DND-41 (cell line): Measurements from ENCODE around the gene SYNE4.

Source experiments
- ATAC-seq: fragments of 200-7000 bp; cut with Tn5 transposase; 3 replicates; pipeline ENCODE4 v1.9.1; 2021; ENCODE audit warnings: low read depth; ENCODE audit not compliant: insufficient read depth
- DNase-seq: peaks from one replicate; pipeline ENCODE4 v3.0.0-alpha.2; 2020
- H2AFZ ChIP-seq: 2 replicates; pipeline ENCODE4 v1.6.0; 2012; ENCODE audit warnings: low read depth, low read length
- H3K27ac ChIP-seq: 2 replicates; pipeline ENCODE4 v1.5.1; 2012; ENCODE audit warnings: low read length, inconsistent platforms
- H3K27me3 ChIP-seq: fragments of 200-600 bp; sonication (generic); 2 replicates; pipeline ENCODE4 v1.6.0; 2012; ENCODE audit warnings: low read length, mild to moderate bottlenecking, inconsistent platforms; ENCODE audit not compliant: insufficient read depth, poor library complexity
- H3K36me3 ChIP-seq: 2 replicates; pipeline ENCODE4 v1.5.1; 2012; ENCODE audit warnings: low read length, inconsistent platforms; ENCODE audit not compliant: insufficient read depth
- H3K4me1 ChIP-seq: 2 replicates; pipeline ENCODE4 v1.5.1; 2012; ENCODE audit warnings: mild to moderate bottlenecking, low read length; ENCODE audit not compliant: insufficient read depth
- H3K4me2 ChIP-seq: 2 replicates; pipeline ENCODE4 v1.6.0; 2012; ENCODE audit warnings: mild to moderate bottlenecking, moderate library complexity, low read length, inconsistent platforms; ENCODE audit not compliant: insufficient read depth
- H3K4me3 ChIP-seq, 2 experiments: fragments of 200-600 bp in 1 of 2; shearing (Covaris generic) in 1 of 2; 2 replicates each; pipeline ENCODE4 v1.5.1; 2012 to 2016; ENCODE audit warnings: inconsistent platforms in 2 of 2, low read length in 2 of 2, mild to moderate bottlenecking in 2 of 2, low read depth in 1 of 2, moderate library complexity in 1 of 2
- H3K79me2 ChIP-seq: 2 replicates; pipeline ENCODE4 v1.6.0; 2012; ENCODE audit warnings: low read length, inconsistent platforms; ENCODE audit not compliant: insufficient read depth
- H3K9ac ChIP-seq: 2 replicates; pipeline ENCODE4 v1.6.0; 2012; ENCODE audit warnings: low read depth, mild to moderate bottlenecking, inconsistent platforms, low read length, moderate library complexity
- H3K9me3 ChIP-seq: 2 replicates; pipeline ENCODE4 v1.5.1; 2012; ENCODE audit warnings: low read length, moderate library complexity, mild to moderate bottlenecking, inconsistent platforms; ENCODE audit not compliant: insufficient read depth, severe bottlenecking
- H4K20me1 ChIP-seq: 2 replicates; pipeline ENCODE4 v1.6.0; 2012; ENCODE audit warnings: low read length; ENCODE audit not compliant: insufficient read depth
- CTCF ChIP-seq: IDR thresholded peaks from 2 replicates; pipeline ENCODE4 v1.5.1; 2012; ENCODE audit warnings: borderline replicate concordance, low read length, moderate library complexity, mild to moderate bottlenecking; ENCODE audit not compliant: poor library complexity, severe bottlenecking; ENCODE audit errors: extremely low read depth
- EZH2 ChIP-seq: IDR thresholded peaks from 3 replicates; pipeline ENCODE4 v1.6.1; 2012; ENCODE audit warnings: borderline replicate concordance, low read depth, mild to moderate bottlenecking, moderate library complexity, low read length, inconsistent platforms; ENCODE audit not compliant: severe bottlenecking

The SYNE4 gene

GRCh38 chr19:36006955-36007354 is 1.7 kb downstream of the SYNE4 start:
- no peak overlapping the region for H3K27ac ChIP-seq
- H3K36me3 ChIP-seq, result no peaks in the 10 kb centered on the region
- TF ChIP-seq CTCF (no peak), EZH2 (no peak)
- H3K27me3 ChIP-seq, result no peaks in the 10 kb centered on the region
- ATAC-seq, result no peak
- H3K9ac ChIP-seq, result no peak overlapping the region
- DNase-seq, result no peak
- peaks cover 3% of the 10 kb centered on the region; the same call in 1 of the 2 replicates for H4K20me1 ChIP-seq
- H3K4me2 ChIP-seq, result no peak overlapping the region
- no peaks in the 10 kb centered on the region for H3K79me2 ChIP-seq
- no peaks in the 10 kb centered on the region for H3K9me3 ChIP-seq
- no peak overlapping the region for H2AFZ ChIP-seq
- H3K4me1 ChIP-seq, result no peaks in the 10 kb centered on the region
- H3K4me3 ChIP-seq, result no peak overlapping the region

- H3K4me2 ChIP-seq, result no peak overlapping the region
Measured at GRCh38 chr19:36003284-36003683, 5.3 kb downstream of the SYNE4 start.

GRCh38 chr19:36001605-36002004 is 7.0 kb downstream of the SYNE4 start:
- TF ChIP-seq EZH2 (no peak), CTCF (no peak)
- Histone ChIP-seq H3K4me2 (no peak overlapping the region), H3K36me3 (peaks cover 22% of the 10 kb centered on the region)

More at GRCh38 chr19:36003284-36003683, 5.3 kb downstream of the SYNE4 start:
- Histone ChIP-seq H3K4me3 (no peak overlapping the region), H3K27ac (no peak overlapping the region), H3K9ac (no peak overlapping the region), H4K20me1 (peaks cover 11% of the 10 kb centered on the region), H3K27me3 (no peaks in the 10 kb centered on the region), H2AFZ (no peak overlapping the region), H3K9me3 (no peaks in the 10 kb centered on the region), H3K79me2 (peaks cover 12% of the 10 kb centered on the region; the same call in 1 of the 2 replicates), H3K36me3 (peaks cover 11% of the 10 kb centered on the region), H3K4me1 (peaks cover 5% of the 10 kb centered on the region; the same call in 1 of the 2 replicates)
- no peak for DNase-seq
- TF ChIP-seq CTCF, result no peak
- TF ChIP-seq EZH2, result no peak
- no peak for ATAC-seq

More at GRCh38 chr19:36001605-36002004, 7.0 kb downstream of the SYNE4 start:
- H3K9ac ChIP-seq, result no peak overlapping the region
- no peaks in the 10 kb centered on the region for H3K9me3 ChIP-seq
- peaks cover 16% of the 10 kb centered on the region for H4K20me1 ChIP-seq
- no peak overlapping the region for H3K27ac ChIP-seq
- H3K27me3 ChIP-seq, result no peaks in the 10 kb centered on the region
- no peak for DNase-seq
- no peak overlapping the region for H2AFZ ChIP-seq
- ATAC-seq, result no peak
- no peak overlapping the region for H3K4me3 ChIP-seq
- peaks cover 24% of the 10 kb centered on the region for H3K79me2 ChIP-seq
- peaks cover 9% of the 10 kb centered on the region for H3K4me1 ChIP-seq
